WTC11 (cell line): Measurements from ENCODE around the gene ECE1. TPM values are rescaled to one million over a fixed set of nuclear protein-coding genes. Genes with fewer than 3 reads are reported as not detected.

Source experiments
- ATAC-seq: fragments of 200-7000 bp; cut with Tn5 transposase; 2 replicates; pipeline ENCODE4 v1.10.0; 2021; ENCODE audit warnings: mild to moderate bottlenecking, moderate library complexity
- CTCF ChIA-PET: fragments of 300-600 bp; sonication (Branson Sonifier 250); formaldehyde crosslinking; loops from one replicate; lab custom pipeline; 2021; ENCODE audit warnings: antibody characterized with exemption; lab: Charles Lee
- POLR2A ChIA-PET: fragments of 350-600 bp; sonication (Branson Sonifier 250); formaldehyde crosslinking; loops from one replicate; lab custom pipeline; 2021; ENCODE audit warnings: antibody characterized with exemption; lab: Charles Lee
- DNase-seq: peaks from one replicate; pipeline ENCODE4 v3.0.0; 2021; ENCODE audit warnings: low spot score
- H3K27ac Mint-ChIP-seq: 2 replicates; pipeline ENCODE4 v1.8.0; 2021; ENCODE audit warnings: mixed read lengths
- H3K27me3 Mint-ChIP-seq: 2 replicates; pipeline ENCODE4 v1.8.0; 2021; ENCODE audit warnings: low read depth, mild to moderate bottlenecking, moderate library complexity, mixed read lengths
- H3K36me3 Mint-ChIP-seq: 2 replicates; pipeline ENCODE4 v1.8.0; 2021; ENCODE audit warnings: mixed read lengths
- H3K4me1 Mint-ChIP-seq: 2 replicates; pipeline ENCODE4 v1.8.0; 2022; ENCODE audit warnings: mixed read lengths
- H3K4me3 Mint-ChIP-seq: 2 replicates; pipeline ENCODE4 v1.8.0; 2021; ENCODE audit warnings: mild to moderate bottlenecking, moderate library complexity, mixed read lengths
- H3K9me3 Mint-ChIP-seq: 2 replicates; pipeline ENCODE4 v1.8.0; 2021; ENCODE audit warnings: mixed read lengths
- ETV6 ChIP-seq: sonication (generic); formaldehyde crosslinking; IDR thresholded peaks from 2 replicates; pipeline ENCODE4 v1.8.1; 2022; ENCODE audit warnings: mild to moderate bottlenecking, missing genetic modification reagents
- FOXJ3 ChIP-seq: sonication (generic); formaldehyde crosslinking; IDR thresholded peaks from 2 replicates; pipeline ENCODE4 v1.9.0; 2021; ENCODE audit warnings: missing genetic modification reagents, mild to moderate bottlenecking, borderline replicate concordance
- FOXK1 ChIP-seq: sonication (generic); formaldehyde crosslinking; IDR thresholded peaks from 2 replicates; pipeline ENCODE4 v1.8.0; 2022; ENCODE audit warnings: mild to moderate bottlenecking, moderate library complexity, missing genetic modification reagents
- JAZF1 ChIP-seq: fragments of 250-450 bp; sonication (Bioruptor Pico); IDR thresholded peaks from 2 replicates; pipeline ENCODE4 v1.9.0; 2021; ENCODE audit warnings: moderate library complexity, mild to moderate bottlenecking, inconsistent platforms
- MXD4 ChIP-seq: fragments of 250-450 bp; sonication (Bioruptor Pico); IDR thresholded peaks from 2 replicates; pipeline ENCODE4 v1.8.0; 2021; ENCODE audit warnings: mild to moderate bottlenecking, moderate library complexity, borderline replicate concordance
- NFE2L1 ChIP-seq: sonication (generic); formaldehyde crosslinking; IDR thresholded peaks from 2 replicates; pipeline ENCODE4 v1.8.1; 2023; ENCODE audit warnings: missing genetic modification reagents
- SMAD3 ChIP-seq: sonication (generic); formaldehyde crosslinking; IDR thresholded peaks from 2 replicates; pipeline ENCODE4 v1.8.0; 2022; ENCODE audit warnings: missing genetic modification reagents, mild to moderate bottlenecking, borderline replicate concordance
- SOX15 ChIP-seq: fragments of 250-450 bp; sonication (Bioruptor Pico); IDR thresholded peaks from 2 replicates; pipeline ENCODE4 v1.9.0; 2021; ENCODE audit warnings: mild to moderate bottlenecking
- SP1 ChIP-seq: sonication (generic); formaldehyde crosslinking; conservative IDR thresholded peaks from 2 replicates; pipeline ENCODE4 v1.8.1; 2022; ENCODE audit warnings: missing genetic modification reagents
- TCF7 ChIP-seq: sonication (generic); formaldehyde crosslinking; IDR thresholded peaks from 2 replicates; pipeline ENCODE4 v1.8.0; 2022; ENCODE audit warnings: mild to moderate bottlenecking, low read depth, missing genetic modification reagents, moderate library complexity
- ZBTB21 ChIP-seq: sonication (generic); formaldehyde crosslinking; IDR thresholded peaks from 2 replicates; pipeline ENCODE4 v1.8.1; 2023; ENCODE audit warnings: mild to moderate bottlenecking, missing genetic modification reagents, borderline replicate concordance
- ZNF121 ChIP-seq: sonication (generic); formaldehyde crosslinking; IDR thresholded peaks from 2 replicates; pipeline ENCODE4 v1.8.0; 2023; ENCODE audit warnings: missing genetic modification reagents
- total RNA-seq: library from RNA; stranded (reverse); gene quantifications from 3 replicates; pipeline ENCODE4 v1.2.3, GENCODE V29; 2021
- TF ChIP-seq, protein P1 (sequence below): fragments of 250-450 bp; sonication (Bioruptor Pico); IDR thresholded peaks from 2 replicates; pipeline ENCODE4 v2.1.2; 2022; ENCODE audit warnings: mild to moderate bottlenecking, moderate library complexity
- TF ChIP-seq, protein P2 (sequence below): sonication (generic); formaldehyde crosslinking; IDR thresholded peaks from 2 replicates; pipeline ENCODE4 v1.8.0; 2023; ENCODE audit warnings: missing genetic modification reagents, mild to moderate bottlenecking, borderline replicate concordance
- TF ChIP-seq, protein P3 (sequence below): sonication (generic); formaldehyde crosslinking; IDR thresholded peaks from 2 replicates; pipeline ENCODE4 v1.8.0; 2023; ENCODE audit warnings: missing genetic modification reagents
- TF ChIP-seq, protein P4 (sequence below): sonication (generic); formaldehyde crosslinking; IDR thresholded peaks from 2 replicates; pipeline ENCODE4 v1.8.1; 2022; ENCODE audit warnings: low read depth, missing genetic modification reagents, borderline replicate concordance
- TF ChIP-seq, protein P5 (sequence below): sonication (generic); formaldehyde crosslinking; IDR thresholded peaks from 2 replicates; pipeline ENCODE4 v1.8.0; 2022; ENCODE audit warnings: mild to moderate bottlenecking, missing genetic modification reagents
- TF ChIP-seq, protein P6 (sequence below): sonication (generic); formaldehyde crosslinking; IDR thresholded peaks from 2 replicates; pipeline ENCODE4 v1.8.0; 2022; ENCODE audit warnings: mild to moderate bottlenecking, missing genetic modification reagents

The ECE1 gene
- total RNA-seq, 1 experiment from 2014 or later: 45.0 TPM

DNA sequence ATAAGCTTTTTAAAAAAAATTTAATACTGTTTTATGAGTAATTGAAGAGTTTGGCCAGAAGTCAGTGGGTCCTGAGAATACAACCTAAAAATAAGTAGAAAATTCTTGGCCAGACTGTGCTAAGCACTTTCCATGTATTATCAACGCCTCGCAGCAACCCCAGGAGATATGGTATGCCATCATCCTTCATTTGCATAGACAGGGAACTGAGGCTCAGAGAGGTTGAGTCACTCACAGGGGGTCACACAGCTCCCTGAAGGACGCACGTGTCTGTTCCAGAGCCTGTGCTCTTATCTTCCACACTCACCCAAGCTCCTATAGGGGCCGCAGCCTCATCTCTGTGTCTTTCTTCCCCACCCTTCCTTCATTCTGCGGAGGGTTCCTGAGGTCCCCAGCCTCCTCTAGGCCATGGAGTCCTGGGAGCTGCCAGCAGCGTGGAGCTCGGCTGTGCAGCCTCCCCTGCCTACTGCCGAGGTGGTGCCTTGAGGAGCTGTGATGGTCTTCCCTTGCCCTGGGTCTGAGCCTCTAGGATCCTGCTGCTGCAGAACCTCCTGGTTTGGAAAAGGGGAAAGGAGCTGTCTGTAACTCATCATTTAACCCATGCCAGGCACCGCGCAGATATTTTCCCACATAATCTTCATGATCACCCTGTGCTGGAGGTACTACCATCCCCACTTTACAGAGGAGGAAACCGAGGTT, 30.3 kb upstream of the ECE1 start:
- H3K4me1 Mint-ChIP-seq: peaks cover 83% of the 10 kb centered on the region
- TF ChIP-seq, protein P1, sequence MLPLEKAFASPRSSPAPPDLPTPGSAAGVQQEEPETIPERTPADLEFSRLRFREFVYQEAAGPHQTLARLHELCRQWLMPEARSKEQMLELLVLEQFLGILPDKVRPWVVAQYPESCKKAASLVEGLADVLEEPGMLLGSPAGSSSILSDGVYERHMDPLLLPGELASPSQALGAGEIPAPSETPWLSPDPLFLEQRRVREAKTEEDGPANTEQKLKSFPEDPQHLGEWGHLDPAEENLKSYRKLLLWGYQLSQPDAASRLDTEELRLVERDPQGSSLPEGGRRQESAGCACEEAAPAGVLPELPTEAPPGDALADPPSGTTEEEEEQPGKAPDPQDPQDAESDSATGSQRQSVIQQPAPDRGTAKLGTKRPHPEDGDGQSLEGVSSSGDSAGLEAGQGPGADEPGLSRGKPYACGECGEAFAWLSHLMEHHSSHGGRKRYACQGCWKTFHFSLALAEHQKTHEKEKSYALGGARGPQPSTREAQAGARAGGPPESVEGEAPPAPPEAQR (CRISPR knock-in tag): no peak
- TF ChIP-seq, protein P2, sequence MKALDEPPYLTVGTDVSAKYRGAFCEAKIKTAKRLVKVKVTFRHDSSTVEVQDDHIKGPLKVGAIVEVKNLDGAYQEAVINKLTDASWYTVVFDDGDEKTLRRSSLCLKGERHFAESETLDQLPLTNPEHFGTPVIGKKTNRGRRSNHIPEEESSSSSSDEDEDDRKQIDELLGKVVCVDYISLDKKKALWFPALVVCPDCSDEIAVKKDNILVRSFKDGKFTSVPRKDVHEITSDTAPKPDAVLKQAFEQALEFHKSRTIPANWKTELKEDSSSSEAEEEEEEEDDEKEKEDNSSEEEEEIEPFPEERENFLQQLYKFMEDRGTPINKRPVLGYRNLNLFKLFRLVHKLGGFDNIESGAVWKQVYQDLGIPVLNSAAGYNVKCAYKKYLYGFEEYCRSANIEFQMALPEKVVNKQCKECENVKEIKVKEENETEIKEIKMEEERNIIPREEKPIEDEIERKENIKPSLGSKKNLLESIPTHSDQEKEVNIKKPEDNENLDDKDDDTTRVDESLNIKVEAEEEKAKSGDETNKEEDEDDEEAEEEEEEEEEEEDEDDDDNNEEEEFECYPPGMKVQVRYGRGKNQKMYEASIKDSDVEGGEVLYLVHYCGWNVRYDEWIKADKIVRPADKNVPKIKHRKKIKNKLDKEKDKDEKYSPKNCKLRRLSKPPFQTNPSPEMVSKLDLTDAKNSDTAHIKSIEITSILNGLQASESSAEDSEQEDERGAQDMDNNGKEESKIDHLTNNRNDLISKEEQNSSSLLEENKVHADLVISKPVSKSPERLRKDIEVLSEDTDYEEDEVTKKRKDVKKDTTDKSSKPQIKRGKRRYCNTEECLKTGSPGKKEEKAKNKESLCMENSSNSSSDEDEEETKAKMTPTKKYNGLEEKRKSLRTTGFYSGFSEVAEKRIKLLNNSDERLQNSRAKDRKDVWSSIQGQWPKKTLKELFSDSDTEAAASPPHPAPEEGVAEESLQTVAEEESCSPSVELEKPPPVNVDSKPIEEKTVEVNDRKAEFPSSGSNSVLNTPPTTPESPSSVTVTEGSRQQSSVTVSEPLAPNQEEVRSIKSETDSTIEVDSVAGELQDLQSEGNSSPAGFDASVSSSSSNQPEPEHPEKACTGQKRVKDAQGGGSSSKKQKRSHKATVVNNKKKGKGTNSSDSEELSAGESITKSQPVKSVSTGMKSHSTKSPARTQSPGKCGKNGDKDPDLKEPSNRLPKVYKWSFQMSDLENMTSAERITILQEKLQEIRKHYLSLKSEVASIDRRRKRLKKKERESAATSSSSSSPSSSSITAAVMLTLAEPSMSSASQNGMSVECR (CRISPR knock-in tag): no peak
- TF ChIP-seq, protein P3, sequence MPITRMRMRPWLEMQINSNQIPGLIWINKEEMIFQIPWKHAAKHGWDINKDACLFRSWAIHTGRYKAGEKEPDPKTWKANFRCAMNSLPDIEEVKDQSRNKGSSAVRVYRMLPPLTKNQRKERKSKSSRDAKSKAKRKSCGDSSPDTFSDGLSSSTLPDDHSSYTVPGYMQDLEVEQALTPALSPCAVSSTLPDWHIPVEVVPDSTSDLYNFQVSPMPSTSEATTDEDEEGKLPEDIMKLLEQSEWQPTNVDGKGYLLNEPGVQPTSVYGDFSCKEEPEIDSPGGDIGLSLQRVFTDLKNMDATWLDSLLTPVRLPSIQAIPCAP: no peak
- TF ChIP-seq SP1 (CRISPR knock-in tag) (no peak), TCF7 (CRISPR knock-in tag) (no peak)
- peak overlapping the region; percentile 44; the same call in 1 of the 2 replicates for H3K27ac Mint-ChIP-seq
- POLR2A ChIA-PET: interaction anchor here (1.2 kb wide), 1 partner anchor 25 kb away, joined by 4 read pairs; no protein-coding TSS in a partner anchor
- no peak for ATAC-seq
- no peaks in the 10 kb centered on the region for H3K9me3 Mint-ChIP-seq
- H3K27me3 Mint-ChIP-seq: no peaks in the 10 kb centered on the region
- H3K36me3 Mint-ChIP-seq: no peaks in the 10 kb centered on the region
- DNase-seq: no peak
- H3K4me3 Mint-ChIP-seq: no peak overlapping the region
- CTCF ChIA-PET: interaction anchor here (1.2 to 11.8 kb wide), 9 partner anchors 9 to 76 kb away, joined by 3 to 178 read pairs (median 22); no protein-coding TSS in a partner anchor

DNA sequence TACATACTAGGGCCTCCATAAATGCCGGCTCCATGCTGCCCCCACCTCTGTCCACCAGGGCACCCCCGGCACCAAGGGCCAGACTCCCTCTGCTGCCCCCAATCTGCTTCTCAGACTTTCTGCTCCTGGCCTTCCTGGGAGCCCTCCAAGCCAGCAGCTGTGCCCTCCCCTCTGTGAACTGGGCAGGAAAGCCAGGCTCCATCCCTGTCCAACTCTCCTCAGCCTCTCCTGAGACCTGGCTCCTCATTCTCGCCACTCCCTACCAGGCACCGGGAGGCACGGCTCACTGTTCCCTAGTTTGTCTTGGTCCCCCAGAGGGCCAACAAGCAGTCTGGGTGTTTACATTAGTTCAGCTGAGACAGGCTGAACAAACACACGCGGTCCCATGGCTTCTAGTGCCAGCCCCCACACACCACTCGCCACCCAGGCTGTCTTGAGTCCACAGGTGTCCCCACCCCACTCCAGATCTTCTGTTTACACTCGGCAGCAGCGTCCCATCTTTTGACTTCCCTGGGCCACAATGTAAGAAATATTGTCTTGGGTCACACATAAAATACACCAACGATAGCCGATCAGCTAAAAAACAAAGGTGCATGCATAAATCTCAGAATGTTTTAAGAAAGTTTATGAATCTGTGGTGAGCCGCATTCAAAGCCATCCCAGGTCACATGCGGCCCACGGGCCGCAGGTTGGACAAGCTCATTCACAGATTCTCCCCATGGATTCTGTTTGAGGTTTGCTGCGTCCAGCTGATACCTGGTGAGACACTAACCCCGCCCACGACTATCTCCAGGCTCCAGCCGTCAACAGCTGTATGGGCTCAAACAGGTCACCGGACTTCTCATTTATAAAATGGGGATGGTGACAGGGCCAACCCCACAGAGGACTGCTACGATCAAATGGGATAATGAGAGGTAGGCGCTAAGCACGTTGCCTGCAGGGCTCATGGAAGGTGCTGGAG, 29.5 kb upstream of the ECE1 start:
- Mint-ChIP-seq H3K9me3 (no peaks in the 10 kb centered on the region), H3K36me3 (no peaks in the 10 kb centered on the region), H3K27ac (peak overlapping the region; percentile 54), H3K4me1 (peaks cover 80% of the 10 kb centered on the region), H3K4me3 (no peak overlapping the region)
- CTCF ChIA-PET: interaction anchor here (1.2 to 11.8 kb wide), 9 partner anchors 12 to 75 kb away, joined by 3 to 178 read pairs (median 7); no protein-coding TSS in a partner anchor
- ATAC-seq (0 out of 2 replicates have a peak, but pooled peaks have one; percentile 3), DNase-seq (no peak)
- POLR2A ChIA-PET: interaction anchor here (1.2 kb wide), 1 partner anchor 25 kb away, joined by 4 read pairs; no protein-coding TSS in a partner anchor
- TF ChIP-seq FOXJ3 (no peak), ZNF121 (CRISPR knock-in tag) (peak; percentile 92)
- TF ChIP-seq, all 79 proteins: peak for 1
- no peaks in the 10 kb centered on the region for H3K27me3 Mint-ChIP-seq

DNA sequence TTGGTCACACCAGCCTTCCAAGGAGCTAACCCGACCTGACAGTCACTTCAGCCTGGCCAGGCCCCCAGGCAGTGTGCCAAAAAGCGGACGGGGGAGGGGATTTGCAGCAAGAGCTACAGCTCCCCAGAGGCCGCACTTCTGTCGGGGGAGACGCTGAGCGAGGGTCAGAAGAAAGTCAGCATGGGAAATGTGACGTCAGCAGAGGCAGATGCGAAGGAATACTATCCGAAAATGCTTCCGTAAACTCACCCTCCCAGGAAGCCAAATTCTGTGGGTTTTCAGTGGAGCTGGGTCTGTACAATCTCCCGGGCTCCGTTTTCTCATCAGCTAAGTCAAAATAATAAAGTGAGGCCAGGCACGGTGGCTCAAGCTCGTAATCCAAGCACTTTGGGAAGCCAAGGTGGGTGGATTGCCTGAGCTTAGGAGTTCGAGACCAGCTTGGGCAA, 28.5 kb upstream of the ECE1 start:
- Mint-ChIP-seq H3K4me3 (no peak overlapping the region), H3K36me3 (no peaks in the 10 kb centered on the region), H3K9me3 (no peaks in the 10 kb centered on the region), H3K27me3 (no peaks in the 10 kb centered on the region), H3K27ac (peak overlapping the region; percentile 35; the same call in 1 of the 2 replicates), H3K4me1 (peaks cover 80% of the 10 kb centered on the region)
- POLR2A ChIA-PET: interaction anchor here (0.8 to 1.0 kb wide), 2 partner anchors 21 to 25 kb away, joined by 3 read pairs; no protein-coding TSS in a partner anchor
- ATAC-seq (no peak), DNase-seq (no peak)
- CTCF ChIA-PET: interaction anchor here (0.7 to 11.8 kb wide), 8 partner anchors 13 to 74 kb away, joined by 4 to 178 read pairs (median 14); no protein-coding TSS in a partner anchor
- TF ChIP-seq SMAD3 (CRISPR knock-in tag): no peak
- TF ChIP-seq MXD4 (CRISPR knock-in tag): no peak
- no peak for TF ChIP-seq ETV6 (CRISPR knock-in tag)
- TF ChIP-seq, protein P4, sequence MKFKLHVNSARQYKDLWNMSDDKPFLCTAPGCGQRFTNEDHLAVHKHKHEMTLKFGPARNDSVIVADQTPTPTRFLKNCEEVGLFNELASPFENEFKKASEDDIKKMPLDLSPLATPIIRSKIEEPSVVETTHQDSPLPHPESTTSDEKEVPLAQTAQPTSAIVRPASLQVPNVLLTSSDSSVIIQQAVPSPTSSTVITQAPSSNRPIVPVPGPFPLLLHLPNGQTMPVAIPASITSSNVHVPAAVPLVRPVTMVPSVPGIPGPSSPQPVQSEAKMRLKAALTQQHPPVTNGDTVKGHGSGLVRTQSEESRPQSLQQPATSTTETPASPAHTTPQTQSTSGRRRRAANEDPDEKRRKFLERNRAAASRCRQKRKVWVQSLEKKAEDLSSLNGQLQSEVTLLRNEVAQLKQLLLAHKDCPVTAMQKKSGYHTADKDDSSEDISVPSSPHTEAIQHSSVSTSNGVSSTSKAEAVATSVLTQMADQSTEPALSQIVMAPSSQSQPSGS (CRISPR knock-in tag): no peak
- TF ChIP-seq ZBTB21 (CRISPR knock-in tag): no peak
- TF ChIP-seq FOXK1: no peak
- no peak for TF ChIP-seq JAZF1 (CRISPR knock-in tag)
- no peak for TF ChIP-seq FOXJ3
- TF ChIP-seq, protein P5, sequence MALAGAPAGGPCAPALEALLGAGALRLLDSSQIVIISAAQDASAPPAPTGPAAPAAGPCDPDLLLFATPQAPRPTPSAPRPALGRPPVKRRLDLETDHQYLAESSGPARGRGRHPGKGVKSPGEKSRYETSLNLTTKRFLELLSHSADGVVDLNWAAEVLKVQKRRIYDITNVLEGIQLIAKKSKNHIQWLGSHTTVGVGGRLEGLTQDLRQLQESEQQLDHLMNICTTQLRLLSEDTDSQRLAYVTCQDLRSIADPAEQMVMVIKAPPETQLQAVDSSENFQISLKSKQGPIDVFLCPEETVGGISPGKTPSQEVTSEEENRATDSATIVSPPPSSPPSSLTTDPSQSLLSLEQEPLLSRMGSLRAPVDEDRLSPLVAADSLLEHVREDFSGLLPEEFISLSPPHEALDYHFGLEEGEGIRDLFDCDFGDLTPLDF (CRISPR knock-in tag): no peak
- TF ChIP-seq SOX15 (CRISPR knock-in tag): no peak
- TF ChIP-seq, protein P6, sequence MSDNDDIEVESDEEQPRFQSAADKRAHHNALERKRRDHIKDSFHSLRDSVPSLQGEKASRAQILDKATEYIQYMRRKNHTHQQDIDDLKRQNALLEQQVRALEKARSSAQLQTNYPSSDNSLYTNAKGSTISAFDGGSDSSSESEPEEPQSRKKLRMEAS (CRISPR knock-in tag): no peak
- no peak for TF ChIP-seq NFE2L1
